HG02588 (cell line): ENCODE data around the gene AUP1.
"Not testable (repeated sequence)": the region's sequence is repeated elsewhere in the genome, so short reads cannot be mapped to it uniquely, and the experiment has no call there.

Source experiments
- ATAC-seq: cut with Tn5 transposase; IDR thresholded peaks from one replicate; pipeline ENCODE4 v1.9.1; 2021; ENCODE audit warnings: mild to moderate bottlenecking, moderate library complexity; ENCODE audit not compliant: unreplicated experiment

AUP1 gene, protein sequence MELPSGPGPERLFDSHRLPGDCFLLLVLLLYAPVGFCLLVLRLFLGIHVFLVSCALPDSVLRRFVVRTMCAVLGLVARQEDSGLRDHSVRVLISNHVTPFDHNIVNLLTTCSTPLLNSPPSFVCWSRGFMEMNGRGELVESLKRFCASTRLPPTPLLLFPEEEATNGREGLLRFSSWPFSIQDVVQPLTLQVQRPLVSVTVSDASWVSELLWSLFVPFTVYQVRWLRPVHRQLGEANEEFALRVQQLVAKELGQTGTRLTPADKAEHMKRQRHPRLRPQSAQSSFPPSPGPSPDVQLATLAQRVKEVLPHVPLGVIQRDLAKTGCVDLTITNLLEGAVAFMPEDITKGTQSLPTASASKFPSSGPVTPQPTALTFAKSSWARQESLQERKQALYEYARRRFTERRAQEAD

DNA sequence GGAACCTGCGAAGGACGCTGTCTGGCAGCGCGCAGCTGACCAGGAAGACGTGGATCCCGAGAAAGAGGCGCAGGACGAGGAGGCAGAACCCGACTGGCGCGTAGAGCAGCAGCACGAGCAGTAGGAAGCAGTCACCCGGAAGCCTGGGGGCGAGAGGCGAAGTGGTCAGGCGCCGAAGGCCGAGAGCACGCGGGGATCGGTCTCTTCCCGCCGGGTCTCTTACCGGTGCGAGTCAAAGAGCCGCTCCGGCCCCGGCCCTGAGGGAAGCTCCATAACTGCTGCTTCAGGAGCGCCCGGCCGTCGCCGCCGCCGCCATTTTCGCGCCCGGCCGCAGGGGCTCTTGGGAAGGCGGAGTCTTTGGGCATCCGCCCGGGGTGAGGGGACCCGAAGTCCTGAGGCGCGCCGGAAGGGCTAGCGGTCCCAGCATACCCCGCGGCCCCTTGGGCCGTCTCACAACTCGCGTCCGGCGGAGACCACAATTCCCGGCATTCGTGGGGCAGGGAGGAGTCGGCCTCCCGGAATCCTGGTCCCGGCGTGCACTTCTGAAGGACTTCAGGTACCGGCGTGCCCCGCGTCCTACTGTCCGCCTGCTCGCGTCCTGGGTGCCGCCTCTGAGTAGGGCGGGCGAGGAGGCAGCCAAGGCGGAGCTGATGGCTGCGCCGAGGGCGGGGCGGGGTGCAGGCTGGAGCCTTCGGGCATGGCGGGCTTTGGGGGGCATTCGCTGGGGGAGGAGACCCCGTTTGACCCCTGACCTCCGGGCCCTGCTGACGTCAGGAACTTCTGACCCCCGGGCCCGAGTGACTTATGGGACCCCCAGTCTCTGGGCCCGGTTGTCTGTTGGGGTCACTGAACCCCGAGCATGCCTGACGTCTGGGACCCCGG lies at the start of gene AUP1, which contains the start of gene HTRA2:
Gene AUP1, minus strand, starts transcription at position 350 of the 882 bp plus-strand sequence. Its CDS starts 77 bp downstream, at position 273.
Gene HTRA2, plus strand, starts transcription at position 577 of the 882 bp plus-strand sequence. Its CDS starts 74 bp downstream, at position 651.
- ATAC-seq, result peak; percentile 79

DNA sequence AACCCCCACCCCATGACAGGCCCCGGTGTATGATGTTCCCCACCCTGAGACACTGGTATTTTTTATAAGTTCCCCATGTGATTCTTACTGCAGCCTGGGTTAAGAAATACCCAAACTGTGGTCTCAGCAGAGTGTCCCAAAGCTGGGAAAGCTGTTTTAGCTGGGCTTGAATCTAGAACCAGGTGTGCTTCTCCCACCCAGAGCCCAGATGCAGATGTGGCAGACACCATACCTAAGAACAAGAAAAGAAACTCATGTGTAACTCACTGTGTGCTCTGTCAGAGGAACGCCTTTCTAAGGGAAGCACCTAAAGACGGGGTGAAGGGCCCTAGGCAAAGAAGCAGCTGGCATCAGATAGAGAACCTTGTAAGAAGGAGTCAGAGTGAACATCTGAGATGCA lies 48.9 kb upstream of the AUP1 start:
- ATAC-seq, result peak; percentile 58

DNA sequence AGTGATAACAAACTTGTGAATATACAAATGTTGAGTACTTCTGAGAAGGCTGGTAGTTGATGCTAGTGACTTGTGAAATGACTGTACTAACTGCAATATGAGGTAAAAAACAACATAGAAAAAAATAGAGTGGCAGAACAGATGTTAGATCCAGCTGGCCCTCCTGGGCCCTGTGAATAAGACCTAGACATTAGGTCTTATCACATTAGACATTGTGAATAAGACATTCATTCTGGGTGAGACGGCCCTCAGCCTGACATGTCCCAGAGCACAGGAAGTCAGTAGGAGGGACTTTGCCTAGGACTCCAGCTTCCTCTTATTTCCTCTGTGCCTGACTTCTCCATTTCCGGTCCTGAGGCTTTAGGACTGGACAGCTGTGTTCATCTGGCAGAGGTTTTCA lies 47.9 kb upstream of the AUP1 start:
- no peak for ATAC-seq

DNA sequence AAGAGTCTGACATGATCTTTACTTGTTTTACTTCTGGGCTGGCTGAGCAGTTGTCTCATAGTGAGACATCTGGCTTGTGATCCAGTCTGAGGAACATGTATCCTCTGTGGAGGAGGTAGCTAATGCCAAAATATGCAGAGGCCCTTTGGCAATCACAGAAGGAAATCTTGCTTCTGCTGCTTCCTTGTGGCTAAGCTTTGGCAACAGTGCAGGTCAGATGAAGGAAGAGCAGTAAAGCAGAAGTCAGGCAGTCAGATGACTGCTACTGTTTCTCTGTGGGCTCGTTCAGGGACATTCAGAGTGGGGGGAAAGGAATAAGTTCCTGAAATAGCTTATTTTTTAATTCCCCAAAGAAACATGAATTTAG lies 47.3 kb upstream of the AUP1 start:
- no peak for ATAC-seq

- no peak for ATAC-seq
Measured at GRCh38 chr2:74576211-74576862, 46.8 kb upstream of the AUP1 start.

DNA sequence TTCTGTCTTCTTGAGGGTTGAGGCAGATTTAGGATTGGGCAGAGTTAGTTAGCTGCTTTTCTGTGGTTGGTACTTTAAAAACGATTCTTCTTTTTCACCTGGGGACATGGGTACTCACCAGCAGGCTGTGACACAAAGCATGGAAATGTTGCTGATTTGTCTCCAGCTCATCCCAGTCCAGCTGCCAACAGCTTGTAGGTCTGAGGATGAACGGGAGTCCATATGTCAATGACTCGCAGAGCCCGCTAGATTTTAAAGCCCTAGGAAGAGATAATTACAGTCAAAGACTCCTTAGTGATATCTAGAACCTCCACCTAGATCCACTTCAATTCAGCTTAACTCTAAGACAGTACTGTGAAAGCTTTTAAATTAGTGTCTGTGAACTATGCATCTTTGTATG lies 45.8 kb upstream of the AUP1 start:
- ATAC-seq, result no peak

GRCh38 chr2:74573747-74574562 lies 44.4 kb upstream of the AUP1 start:
- peak; percentile 37 for ATAC-seq

DNA sequence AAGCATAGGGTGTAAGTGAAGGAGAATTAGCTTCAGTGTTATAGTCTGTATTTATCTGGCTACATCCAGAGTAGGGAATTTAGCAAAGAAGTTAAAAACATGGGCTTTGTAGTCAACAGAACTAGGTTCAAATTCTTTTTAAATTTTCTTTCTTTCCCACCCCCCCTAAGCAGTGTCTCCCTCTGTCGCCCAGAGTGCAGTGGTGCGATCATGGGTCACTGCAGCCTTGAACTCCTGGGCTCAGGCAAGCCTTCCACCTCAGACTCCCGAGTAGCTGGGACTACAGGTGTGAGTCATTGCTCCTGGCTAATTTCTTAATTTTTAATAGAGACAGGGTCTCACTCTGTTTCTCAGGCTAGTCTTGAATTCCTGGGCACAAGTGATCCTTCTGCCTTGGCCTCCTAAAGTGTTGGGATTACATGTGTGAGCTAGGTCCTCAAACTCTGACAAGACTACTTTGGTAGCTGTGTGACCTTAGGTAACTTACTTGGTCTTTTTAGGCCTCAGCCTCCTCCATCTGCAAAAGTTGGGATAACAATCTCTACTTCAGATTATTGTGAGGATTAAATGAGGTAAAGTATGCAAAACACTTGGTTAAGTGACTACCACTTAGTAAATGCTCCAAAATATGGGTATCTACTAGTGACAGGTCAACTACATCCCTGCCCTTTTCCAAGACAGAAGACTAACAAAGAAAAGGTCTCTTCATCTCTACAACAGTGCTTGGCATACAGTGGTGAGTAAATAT lies 42.8 kb upstream of the AUP1 start:
- no peak for ATAC-seq

- peak; percentile 71 for ATAC-seq
Measured at GRCh38 chr2:74571058-74571457, 41.6 kb upstream of the AUP1 start.

DNA sequence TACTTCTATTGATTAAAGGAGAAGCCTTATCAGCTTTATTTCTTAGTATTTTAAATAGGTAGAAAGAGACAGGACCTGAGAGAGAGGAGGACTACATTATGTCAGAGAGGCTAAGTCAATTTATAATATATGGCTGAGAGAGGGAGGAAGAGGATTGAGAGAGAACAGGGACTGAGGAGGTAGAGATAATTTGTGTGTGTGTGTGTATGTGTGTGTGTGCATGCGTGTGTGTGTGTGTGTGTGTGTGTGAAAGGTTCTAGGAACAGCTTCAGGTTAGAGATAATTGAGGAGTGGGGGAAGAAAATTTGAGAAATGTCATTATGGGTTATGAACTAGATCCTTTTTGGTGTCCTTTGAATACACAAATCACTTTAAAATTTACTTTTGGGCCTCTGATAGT lies 40.2 kb upstream of the AUP1 start:
- no peak for ATAC-seq

DNA sequence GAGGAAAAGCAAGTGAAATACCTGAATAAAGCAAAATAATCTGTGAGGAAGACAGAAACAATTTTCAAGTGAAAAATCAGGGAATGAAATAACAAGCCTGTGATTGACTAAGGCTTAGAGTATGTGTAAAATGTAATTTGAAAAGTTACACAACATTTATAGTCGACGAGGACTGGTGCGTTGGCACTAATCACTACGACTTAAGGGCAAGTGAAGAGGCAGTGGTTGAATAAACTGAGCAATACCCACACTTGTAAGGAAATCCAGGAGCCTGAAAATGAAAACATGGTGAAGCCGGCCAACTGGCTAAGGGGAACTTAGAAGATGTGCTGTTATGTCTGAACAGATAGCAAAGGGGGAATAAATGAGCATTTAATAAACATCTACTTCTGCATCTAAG lies 38.4 kb upstream of the AUP1 start:
- no peak for ATAC-seq

GRCh38 chr2:74566754-74567085 lies 37.2 kb upstream of the AUP1 start:
- no peak for ATAC-seq

DNA sequence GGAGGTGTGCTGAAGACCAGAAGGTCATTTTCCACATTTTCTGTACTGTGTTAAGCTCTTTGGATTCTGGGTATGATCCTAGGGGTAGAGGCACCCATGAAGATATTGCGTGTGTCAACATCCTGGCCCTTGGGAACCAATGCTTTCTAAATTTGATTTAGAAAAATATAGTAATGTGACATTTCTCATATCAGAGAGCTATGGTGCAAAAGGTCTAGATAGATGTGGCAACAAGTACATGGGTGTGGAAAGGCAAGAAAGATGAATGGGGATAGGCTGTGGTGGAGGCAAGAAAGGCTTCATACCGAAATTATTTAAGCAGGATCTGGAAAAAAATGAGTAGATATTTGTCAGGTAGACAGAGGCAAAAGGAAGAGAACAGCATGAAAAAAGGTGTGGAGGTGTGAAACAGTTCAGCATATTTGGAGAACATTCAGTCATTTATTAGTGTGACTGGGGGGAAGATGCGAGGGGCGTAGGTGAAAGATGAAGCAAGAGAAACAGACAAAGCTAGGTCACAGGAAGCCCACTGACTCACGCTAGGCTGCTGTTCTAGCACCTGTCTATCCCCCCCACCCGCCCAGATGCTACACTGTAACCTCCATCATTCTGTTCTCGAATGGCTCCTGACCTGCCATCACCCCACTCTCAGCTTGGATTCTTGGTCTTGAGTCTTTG lies 36.7 kb upstream of the AUP1 start:
- ATAC-seq, result no peak

DNA sequence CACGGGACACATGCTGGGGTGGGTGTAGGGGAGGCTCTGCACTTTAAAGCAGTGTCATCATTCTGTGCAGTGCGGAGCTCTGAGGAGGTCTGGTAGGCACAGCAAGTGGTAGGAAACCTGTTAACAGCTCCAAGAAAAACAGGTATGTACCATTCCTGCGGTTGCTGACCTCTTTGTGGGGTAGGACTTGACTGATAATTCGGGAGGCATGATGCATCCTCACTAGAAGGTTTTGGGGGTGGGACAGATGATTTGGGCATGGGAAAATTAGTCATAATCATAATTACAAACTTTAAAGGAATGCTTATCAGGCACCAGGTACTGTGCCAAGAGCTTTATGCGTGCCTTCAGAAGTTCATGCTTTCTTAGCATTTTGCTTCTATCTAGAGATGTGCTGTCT lies 34.7 kb upstream of the AUP1 start:
- no peak for ATAC-seq

DNA sequence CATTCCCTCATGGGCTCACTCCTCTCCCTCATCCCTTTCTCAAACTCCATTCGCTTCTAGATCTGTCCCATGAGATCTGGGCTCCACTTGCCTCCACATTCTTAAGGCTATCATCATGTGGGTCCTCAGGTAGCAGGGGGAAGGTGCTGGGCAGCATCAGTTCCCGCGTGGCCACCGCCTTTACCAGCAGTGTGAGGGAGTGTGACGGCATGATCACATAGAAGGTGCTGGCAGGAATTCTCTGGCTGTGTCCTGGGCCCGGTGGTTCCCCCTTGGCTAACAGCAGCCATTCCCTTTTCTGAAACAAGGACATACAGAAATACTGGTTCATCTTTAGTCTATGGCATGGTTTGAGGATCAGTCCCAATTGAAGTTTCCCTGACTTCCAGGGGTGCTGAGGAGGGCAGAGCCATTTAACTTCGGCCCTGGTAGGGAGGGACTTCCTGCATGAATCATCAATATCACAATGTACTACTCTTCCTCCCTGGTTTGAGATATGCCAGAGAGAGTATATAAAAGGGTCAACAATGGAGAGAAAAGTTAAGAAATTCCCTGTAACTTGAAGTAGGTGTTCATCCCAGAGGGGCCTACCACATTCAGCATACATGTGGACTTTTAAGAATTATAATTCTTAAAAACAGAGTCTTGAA lies 32.7 kb upstream of the AUP1 start:
- ATAC-seq, result no peak

DNA sequence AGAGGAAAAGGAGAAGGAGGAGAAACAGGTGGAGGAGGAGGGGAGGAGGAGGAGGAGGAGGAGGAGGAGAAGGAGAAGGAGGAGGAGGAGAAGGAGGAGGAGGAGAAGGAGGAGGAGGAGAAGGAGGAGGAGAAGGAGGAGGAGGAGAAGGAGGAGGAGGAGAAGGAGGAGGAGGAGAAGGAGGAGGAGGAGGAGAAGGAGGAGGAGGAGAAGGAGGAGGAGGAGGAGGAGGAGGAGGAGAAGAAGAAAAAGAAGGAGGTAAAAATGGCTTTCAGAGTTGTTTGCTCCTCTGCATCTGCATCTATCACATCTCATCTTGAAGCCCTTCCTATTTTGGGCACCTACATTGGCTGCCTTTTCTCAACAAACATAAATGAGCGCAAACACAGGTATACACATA lies 31.5 kb upstream of the AUP1 start:
- ATAC-seq, result not testable (repeated sequence)

DNA sequence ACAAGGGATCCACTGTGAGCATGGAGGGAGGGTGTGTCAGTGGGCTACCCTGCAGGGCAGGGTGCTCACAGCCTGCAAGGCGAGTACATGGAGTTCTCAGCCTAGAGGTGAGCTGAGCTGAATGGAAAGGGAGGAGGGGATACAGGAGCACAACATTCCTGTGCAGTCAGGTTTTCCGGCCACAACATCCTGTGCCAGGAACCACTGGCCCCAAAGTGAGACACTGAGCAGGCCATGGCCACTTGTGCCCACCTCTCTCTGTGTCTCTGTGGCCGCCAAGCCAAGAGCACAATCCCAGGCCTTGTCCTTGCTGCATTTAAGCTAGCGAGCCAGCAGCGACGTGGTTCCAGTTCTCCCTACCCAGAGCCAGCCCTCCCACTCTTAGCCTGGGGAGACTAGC lies 31.1 kb upstream of the AUP1 start:
- ATAC-seq, result no peak

- ATAC-seq, result no peak
Measured at GRCh38 chr2:74559912-74560311, 30.4 kb upstream of the AUP1 start.
